H9 (cell line): ENCODE measurements around the gene PEAK3. TPM values are rescaled to one million over a fixed set of nuclear protein-coding genes. Genes with fewer than 3 reads are reported as not detected.

Source experiments
- DNase-seq: peaks from one replicate; pipeline ENCODE4 v3.0.0-alpha.2; 2017
- H2AFZ ChIP-seq: one replicate; pipeline ENCODE4 v1.6.1; 2013; ENCODE audit warnings: mild to moderate bottlenecking, low read length, control low read depth, moderate library complexity
- H2AK5ac ChIP-seq: 2 replicates; pipeline ENCODE4 v1.6.1; 2013; ENCODE audit warnings: low read length, control low read depth, mixed read lengths; ENCODE audit not compliant: insufficient read length
- H2BK120ac ChIP-seq: one replicate; pipeline ENCODE4 v1.6.1; 2013; ENCODE audit warnings: low read depth, mild to moderate bottlenecking, low read length, control low read depth, inconsistent platforms; ENCODE audit not compliant: poor library complexity, severe bottlenecking
- H2BK12ac ChIP-seq: 2 replicates; pipeline ENCODE4 v1.6.1; 2013; ENCODE audit warnings: low read length, control low read depth, mixed read lengths, low read depth; ENCODE audit not compliant: insufficient read length
- H2BK15ac ChIP-seq: 2 replicates; pipeline ENCODE4 v1.6.1; 2013; ENCODE audit warnings: low read depth, low read length, control low read depth
- H2BK20ac ChIP-seq: one replicate; pipeline ENCODE4 v1.6.1; 2013; ENCODE audit warnings: low read depth, mild to moderate bottlenecking, low read length, control low read depth, inconsistent platforms; ENCODE audit not compliant: poor library complexity, severe bottlenecking
- H2BK5ac ChIP-seq: 2 replicates; pipeline ENCODE4 v1.6.1; 2013; ENCODE audit warnings: low read length, control low read depth, mixed read lengths; ENCODE audit not compliant: insufficient read length
- H3K14ac ChIP-seq: 2 replicates; pipeline ENCODE4 v1.6.1; 2013; ENCODE audit warnings: low read length, control low read depth; ENCODE audit not compliant: insufficient read depth
- H3K18ac ChIP-seq: 2 replicates; pipeline ENCODE4 v1.6.1; 2013; ENCODE audit warnings: low read depth, mild to moderate bottlenecking, mixed read lengths, low read length, control low read depth; ENCODE audit not compliant: insufficient read length
- H3K23ac ChIP-seq: 2 replicates; pipeline ENCODE4 v1.6.1; 2013; ENCODE audit warnings: low read length, control low read depth, mixed read lengths, low read depth; ENCODE audit not compliant: insufficient read length
- H3K23me2 ChIP-seq: 2 replicates; pipeline ENCODE4 v1.6.1; 2013; ENCODE audit warnings: low read depth, mild to moderate bottlenecking, mixed read lengths, low read length, control low read depth; ENCODE audit not compliant: insufficient read length, poor library complexity, severe bottlenecking
- H3K27ac ChIP-seq: 2 replicates; pipeline ENCODE4 v1.5.1; 2013; ENCODE audit warnings: low read length, control low read depth, mixed read lengths, low read depth; ENCODE audit not compliant: insufficient read length
- H3K27me3 ChIP-seq: 2 replicates; pipeline ENCODE4 v1.6.1; 2013; ENCODE audit warnings: low read length, control low read depth, inconsistent platforms; ENCODE audit not compliant: insufficient read depth
- H3K4ac ChIP-seq: 2 replicates; pipeline ENCODE4 v1.6.1; 2013; ENCODE audit warnings: low read depth, mild to moderate bottlenecking, control low read depth, inconsistent platforms, low read length, moderate library complexity
- H3K4me1 ChIP-seq: 2 replicates; pipeline ENCODE4 v1.6.1; 2013; ENCODE audit warnings: low read length, control low read depth, inconsistent platforms; ENCODE audit not compliant: insufficient read depth
- H3K4me2 ChIP-seq: 2 replicates; pipeline ENCODE4 v1.6.1; 2013; ENCODE audit warnings: low read length, control low read depth, mixed read lengths; ENCODE audit not compliant: insufficient read length, insufficient read depth
- H3K56ac ChIP-seq: 2 replicates; pipeline ENCODE4 v1.6.1; 2013; ENCODE audit warnings: low read depth, mild to moderate bottlenecking, mixed read lengths, low read length, control low read depth; ENCODE audit not compliant: insufficient read length
- H3K79me1 ChIP-seq: 2 replicates; pipeline ENCODE4 v1.6.1; 2013; ENCODE audit warnings: low read depth, mild to moderate bottlenecking, moderate library complexity, low read length, control low read depth, inconsistent platforms; ENCODE audit not compliant: insufficient read depth, poor library complexity, severe bottlenecking
- H3K79me2 ChIP-seq: 2 replicates; pipeline ENCODE4 v1.6.1; 2013; ENCODE audit warnings: low read length, control low read depth, inconsistent platforms; ENCODE audit not compliant: insufficient read depth
- H3K9ac ChIP-seq: 2 replicates; pipeline ENCODE4 v1.6.1; 2013; ENCODE audit warnings: low read length, control low read depth, mixed read lengths; ENCODE audit not compliant: insufficient read length; ENCODE audit errors: extremely low read depth
- H3K9me3 ChIP-seq: one replicate; pipeline ENCODE4 v1.6.1; 2013; ENCODE audit warnings: low read depth, low read length, inconsistent platforms; ENCODE audit not compliant: control insufficient read depth
- H3T11ph ChIP-seq: one replicate; pipeline ENCODE4 v1.6.1; 2013; ENCODE audit warnings: mild to moderate bottlenecking, low read length, control low read depth, inconsistent platforms
- H4K20me1 ChIP-seq: one replicate; pipeline ENCODE4 v1.6.1; 2013; ENCODE audit not compliant: control insufficient read depth, insufficient read length, insufficient read depth
- H4K5ac ChIP-seq: 2 replicates; pipeline ENCODE4 v1.6.1; 2013; ENCODE audit warnings: low read depth, mild to moderate bottlenecking, mixed read lengths, low read length, control low read depth; ENCODE audit not compliant: insufficient read length
- H4K8ac ChIP-seq: replicated peaks from 2 replicates; pipeline ENCODE4 v1.6.1; 2013; ENCODE audit warnings: low read length, control low read depth, mixed read lengths, low read depth; ENCODE audit not compliant: insufficient read length
- H4K91ac ChIP-seq: 2 replicates; pipeline ENCODE4 v1.6.1; 2013; ENCODE audit warnings: low read depth, mild to moderate bottlenecking, moderate library complexity, mixed read lengths, low read length, control low read depth; ENCODE audit not compliant: insufficient read length
- H3K27ac Mint-ChIP-seq, 3 experiments: 2 replicates in 2 of 3; 3 replicates in 1 of 3; pipeline ENCODE4 v1.8.0; 2020 to 2021; ENCODE audit warnings: mixed read lengths in 3 of 3, mild to moderate bottlenecking in 1 of 3, moderate library complexity in 1 of 3
- H3K27me3 Mint-ChIP-seq: 2 replicates; pipeline ENCODE4 v1.8.0; 2021; ENCODE audit warnings: low read depth, mild to moderate bottlenecking, moderate library complexity, mixed read lengths
- H3K36me3 Mint-ChIP-seq, 3 experiments: 2 replicates in 2 of 3; 3 replicates in 1 of 3; pipeline ENCODE4 v1.8.0; 2020 to 2021; ENCODE audit warnings: low read depth in 3 of 3, mixed read lengths in 3 of 3; ENCODE audit not compliant: insufficient read depth in 1 of 3
- H3K4me1 Mint-ChIP-seq, 2 experiments: 2 replicates each; pipeline ENCODE4 v1.8.0; 2020; ENCODE audit warnings: mixed read lengths in 2 of 2
- H3K4me3 Mint-ChIP-seq, 2 experiments: 2 replicates in 1 of 2; 3 replicates in 1 of 2; pipeline ENCODE4 v1.8.0; 2020 to 2021; ENCODE audit warnings: mild to moderate bottlenecking in 2 of 2, mixed read lengths in 2 of 2, moderate library complexity in 1 of 2
- H3K9me3 Mint-ChIP-seq, 2 experiments: 2 replicates in 1 of 2; 3 replicates in 1 of 2; pipeline ENCODE4 v1.8.0; 2020; ENCODE audit warnings: mild to moderate bottlenecking in 2 of 2, mixed read lengths in 2 of 2, moderate library complexity in 1 of 2
- WGBS: extraction: QIAGEN DNeasy Blood & Tissue Kit; methylation state at CpG from one replicate; pipeline ENCODE4 v1.1.7; 2013; ENCODE audit warnings: missing lambda C conversion rate, low lambda C conversion rate, mixed read lengths; ENCODE audit not compliant: insufficient read length; ENCODE audit errors: extremely low coverage; 5-methylcytosine and 5-hydroxymethylcytosine counted together
- total RNA-seq: library from RNA; stranded (reverse); gene quantifications from 2 replicates; pipeline ENCODE4 v1.2.1, GENCODE V29; 2021
- TF ChIP-seq, protein P1 (sequence below): fragments of 200-600 bp; sonication (generic); conservative IDR thresholded peaks from 3 replicates; pipeline ENCODE4 v1.8.0; 2021; ENCODE audit warnings: antibody characterized with exemption, mild to moderate bottlenecking

PEAK3 gene
- total RNA-seq, 1 experiment from 2014 or later, result not detected

DNA sequence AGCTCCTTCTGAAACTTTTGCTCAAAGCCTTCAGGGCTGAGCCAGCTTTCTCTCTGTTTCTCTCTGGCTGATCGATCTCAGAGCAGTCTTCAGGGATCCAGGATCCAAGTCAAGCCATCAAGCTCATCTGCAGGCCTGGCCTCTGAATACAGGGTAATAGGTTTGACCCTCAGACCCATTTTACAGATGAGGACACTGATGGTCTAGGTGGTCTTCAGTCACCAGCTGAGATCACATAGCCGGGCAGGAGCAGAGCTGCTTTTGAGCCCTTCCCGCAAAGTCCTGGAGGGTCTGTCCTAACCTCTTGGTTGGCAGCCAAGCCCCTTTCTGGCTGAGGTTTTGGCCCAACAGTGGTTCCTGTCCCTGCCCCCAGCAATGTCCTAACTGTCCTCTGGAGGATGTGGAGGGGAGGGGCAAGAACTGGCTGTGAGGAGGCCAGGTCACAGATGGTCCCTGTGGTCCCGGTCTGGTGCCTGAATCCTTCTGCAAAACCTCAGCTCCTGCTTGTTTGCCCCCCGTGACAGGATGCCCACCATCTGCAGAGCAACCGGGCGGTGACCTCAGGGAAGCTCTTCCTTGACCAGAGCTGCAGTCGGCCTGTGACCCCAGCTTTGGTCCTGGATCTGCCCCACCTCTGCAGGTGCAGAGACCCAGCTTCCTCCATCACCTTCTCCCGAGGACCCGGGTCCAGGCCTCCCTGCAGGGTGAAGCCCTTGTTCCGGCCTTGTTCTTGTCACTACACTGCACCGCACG lies 5.8 kb upstream of the PEAK3 start:
- H3K79me2 ChIP-seq, result no peaks in the 10 kb centered on the region
- no peak overlapping the region for H3K18ac ChIP-seq
- H3K23me2 ChIP-seq, result no peaks in the 10 kb centered on the region
- H2BK120ac ChIP-seq, result no peak overlapping the region
- H2BK5ac ChIP-seq, result no peak overlapping the region
- no peak overlapping the region for H4K8ac ChIP-seq
- H3K56ac ChIP-seq, result no peak overlapping the region
- H3K4me2 ChIP-seq, result no peak overlapping the region
- peaks cover 89% of the 10 kb centered on the region for H3K27me3 Mint-ChIP-seq
- peaks cover 39% of the 10 kb centered on the region; the same call in 1 of the 2 replicates for H3K27me3 ChIP-seq
- H4K91ac ChIP-seq, result no peak overlapping the region
- H3K14ac ChIP-seq, result no peak overlapping the region
- WGBS, result no CpG with 5 or more reads among the region's 13 CpGs
- H2AFZ ChIP-seq, result no peak overlapping the region
- no peak overlapping the region for H2BK20ac ChIP-seq
- TF ChIP-seq, protein P1, sequence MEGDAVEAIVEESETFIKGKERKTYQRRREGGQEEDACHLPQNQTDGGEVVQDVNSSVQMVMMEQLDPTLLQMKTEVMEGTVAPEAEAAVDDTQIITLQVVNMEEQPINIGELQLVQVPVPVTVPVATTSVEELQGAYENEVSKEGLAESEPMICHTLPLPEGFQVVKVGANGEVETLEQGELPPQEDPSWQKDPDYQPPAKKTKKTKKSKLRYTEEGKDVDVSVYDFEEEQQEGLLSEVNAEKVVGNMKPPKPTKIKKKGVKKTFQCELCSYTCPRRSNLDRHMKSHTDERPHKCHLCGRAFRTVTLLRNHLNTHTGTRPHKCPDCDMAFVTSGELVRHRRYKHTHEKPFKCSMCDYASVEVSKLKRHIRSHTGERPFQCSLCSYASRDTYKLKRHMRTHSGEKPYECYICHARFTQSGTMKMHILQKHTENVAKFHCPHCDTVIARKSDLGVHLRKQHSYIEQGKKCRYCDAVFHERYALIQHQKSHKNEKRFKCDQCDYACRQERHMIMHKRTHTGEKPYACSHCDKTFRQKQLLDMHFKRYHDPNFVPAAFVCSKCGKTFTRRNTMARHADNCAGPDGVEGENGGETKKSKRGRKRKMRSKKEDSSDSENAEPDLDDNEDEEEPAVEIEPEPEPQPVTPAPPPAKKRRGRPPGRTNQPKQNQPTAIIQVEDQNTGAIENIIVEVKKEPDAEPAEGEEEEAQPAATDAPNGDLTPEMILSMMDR, result no peak
- H3K4me1 ChIP-seq, result no peaks in the 10 kb centered on the region
- H3K36me3 Mint-ChIP-seq, result peaks cover 0 to 7% (median 4%) of the 10 kb centered on the region in 3 experiments; a peak in 3 of 7 replicates
- no peak overlapping the region for H3K4ac ChIP-seq
- no peaks in the 10 kb centered on the region for H3K79me1 ChIP-seq
- H4K5ac ChIP-seq, result no peak overlapping the region
- H3K27ac Mint-ChIP-seq, result no peak overlapping the region
- DNase-seq, result no peak
- H3K4me1 Mint-ChIP-seq, result peaks cover 7 to 14% of the 10 kb centered on the region in 2 experiments; a peak in 3 of 4 replicates
- H3K9me3 Mint-ChIP-seq, result peaks cover 5 to 6% of the 10 kb centered on the region in 2 experiments; a peak in 3 of 5 replicates
- H3T11ph ChIP-seq, result no peak overlapping the region
- no peaks in the 10 kb centered on the region for H3K9me3 ChIP-seq
- no peak overlapping the region for H2AK5ac ChIP-seq
- H4K20me1 ChIP-seq, result no peaks in the 10 kb centered on the region
- H3K4me3 Mint-ChIP-seq, result no peak overlapping the region
- H2BK15ac ChIP-seq, result no peak overlapping the region
- H3K23ac ChIP-seq, result no peak overlapping the region
- H3K27ac ChIP-seq, result no peak overlapping the region
- no peak overlapping the region for H2BK12ac ChIP-seq
- H3K9ac ChIP-seq, result no peak overlapping the region
